HCT116 (cell line): ENCODE results near the gene ZWILCH. TPM values are rescaled to one million over a fixed set of nuclear protein-coding genes. Genes with fewer than 3 reads are reported as not detected.

Experiments used
- ATAC-seq: fragments of 200-7000 bp; cut with Tn5 transposase; 2 replicates; pipeline ENCODE4 v1.9.1; 2020; ENCODE audit warnings: mild to moderate bottlenecking, moderate library complexity
- BruUV-seq: library from RNA; stranded (reverse); fragments of 400-500 nt; replicated peaks from 2 replicates; lab custom pipeline; 2021; lab: Mats Ljungman, UMichigan
- CTCF ChIA-PET: fragments of 300-600 bp; sonication (Branson Sonifier 250); formaldehyde crosslinking; loops from one replicate; lab custom pipeline; 2021; ENCODE audit warnings: antibody characterized with exemption; lab: Charles Lee
- POLR2A ChIA-PET: fragments of 300-600, 350-600 bp; sonication (Branson Sonifier 250); formaldehyde crosslinking; loops from one replicate; lab custom pipeline; 2021; ENCODE audit warnings: antibody characterized with exemption; lab: Charles Lee
- RAD21 ChIA-PET, 2 experiments: fragments of 300-600 bp; sonication (Branson Sonifier 250); formaldehyde crosslinking; loops; one replicate each; lab custom pipeline; 2023; ENCODE audit warnings: low total read pairs in 2 of 2; ENCODE audit not compliant: uncharacterized antibody in 2 of 2, unreplicated experiment in 2 of 2, low non-redundant PET in 1 of 2; lab: Charles Lee
- DNase-seq: peaks from one replicate; pipeline ENCODE4 v3.0.0-alpha.2; 2010; ENCODE audit warnings: low read depth, low spot score
- H2AFZ ChIP-seq: fragments of 200-600 bp; shearing (Covaris generic), sonication (generic); 2 replicates; pipeline ENCODE4 v1.6.1; 2017; ENCODE audit warnings: low read depth, mixed run types, mixed read lengths, antibody characterized with exemption, low read length; ENCODE audit not compliant: poor library complexity, severe bottlenecking
- H3K27ac ChIP-seq: 2 replicates; pipeline ENCODE4 v1.5.1; 2012; ENCODE audit warnings: low read depth, low read length
- H3K27me3 ChIP-seq: fragments of 200-600 bp; sonication (generic); 2 replicates; pipeline ENCODE4 v1.6.1; 2016; ENCODE audit warnings: mixed run types, low read length, mixed read lengths; ENCODE audit not compliant: insufficient read depth
- H3K36me3 ChIP-seq, 2 experiments: fragments of 200-500 bp in 1 of 2; fragments of 200-600 bp in 1 of 2; sonication (Bioruptor generic) in 1 of 2; sonication (generic) in 1 of 2; 2 replicates each; pipeline versions ENCODE4 v1.5.1 to v1.6.1; 2014 to 2016; ENCODE audit warnings: low read length in 2 of 2, inconsistent platforms in 1 of 2, mixed read lengths in 1 of 2, mixed run types in 1 of 2; ENCODE audit not compliant: insufficient read depth in 2 of 2, control insufficient read depth in 1 of 2
- H3K4me1 ChIP-seq, 2 experiments: fragments of 200-600 bp in 1 of 2; sonication (generic) in 1 of 2; 2 replicates each; pipeline versions ENCODE4 v1.5.1 to v1.6.1; 2012 to 2017; ENCODE audit warnings: low read length in 2 of 2, inconsistent platforms in 1 of 2, mild to moderate bottlenecking in 1 of 2, mixed read lengths in 1 of 2, mixed run types in 1 of 2, moderate library complexity in 1 of 2; ENCODE audit not compliant: insufficient read depth in 2 of 2, control insufficient read depth in 1 of 2
- H3K4me2 ChIP-seq: fragments of 200-600 bp; sonication (generic); 2 replicates; pipeline ENCODE4 v1.6.1; 2017; ENCODE audit warnings: mixed run types, low read length, mixed read lengths
- H3K4me3 ChIP-seq, 2 experiments: fragments of 200-600 bp in 1 of 2; sonication (generic) in 1 of 2; replicated peaks in 1 of 2; 2 replicates each; pipeline ENCODE4 v1.5.1; 2011 to 2016; ENCODE audit warnings: low read length in 2 of 2, control low read depth in 1 of 2, low read depth in 1 of 2, mild to moderate bottlenecking in 1 of 2, mixed read lengths in 1 of 2, mixed run types in 1 of 2
- H3K79me2 ChIP-seq: fragments of 200-600 bp; sonication (generic); 2 replicates; pipeline ENCODE4 v1.6.1; 2017; ENCODE audit warnings: mild to moderate bottlenecking, mixed run types, low read length, moderate library complexity, mixed read lengths; ENCODE audit not compliant: insufficient read depth
- H3K9ac ChIP-seq: fragments of 200-600 bp; sonication (generic); 2 replicates; pipeline ENCODE4 v1.6.1; 2016; ENCODE audit warnings: low read length, mixed read lengths
- H3K9me2 ChIP-seq: fragments of 200-600 bp; sonication (generic), shearing (Covaris generic); 2 replicates; pipeline ENCODE4 v1.6.1; 2017; ENCODE audit warnings: mixed run types, mild to moderate bottlenecking, moderate library complexity; ENCODE audit not compliant: insufficient read depth
- H3K9me3 ChIP-seq, 2 experiments: fragments of 200-500 bp in 1 of 2; fragments of 200-600 bp in 1 of 2; sonication (Bioruptor generic) in 1 of 2; sonication (generic) in 1 of 2; 2 replicates each; pipeline ENCODE4 v1.6.1; 2014 to 2017; ENCODE audit warnings: low read length in 2 of 2, mixed read lengths in 2 of 2, inconsistent platforms in 1 of 2, low read depth in 1 of 2, mild to moderate bottlenecking in 1 of 2, mixed run types in 1 of 2, moderate library complexity in 1 of 2; ENCODE audit not compliant: control insufficient read depth in 1 of 2, insufficient read depth in 1 of 2
- H4K20me1 ChIP-seq: fragments of 200-600 bp; sonication (generic), shearing (Covaris generic); 2 replicates; pipeline ENCODE4 v1.6.1; 2017; ENCODE audit warnings: mixed run types, mild to moderate bottlenecking, moderate library complexity; ENCODE audit not compliant: insufficient read depth
- ATF3 ChIP-seq: IDR thresholded peaks from 2 replicates; pipeline ENCODE4 v1.6.1; 2012
- CBX3 ChIP-seq: IDR thresholded peaks from 2 replicates; pipeline ENCODE4 v1.6.1; 2012; ENCODE audit warnings: low read depth
- CEBPB ChIP-seq: IDR thresholded peaks from 2 replicates; pipeline ENCODE4 v1.6.1; 2012; ENCODE audit warnings: low read depth
- CTCF ChIP-seq, 3 experiments: fragments of 200-600 bp in 1 of 3; sonication (generic) in 1 of 3; IDR thresholded peaks in 2 of 3; conservative IDR thresholded peaks in 1 of 3; 2 replicates each; pipeline ENCODE4 v1.5.1; 2012 to 2017; ENCODE audit warnings: low read depth in 2 of 3, low read length in 2 of 3, antibody characterized with exemption in 1 of 3, borderline replicate concordance in 1 of 3, control low read depth in 1 of 3, mild to moderate bottlenecking in 1 of 3, mixed read lengths in 1 of 3, mixed run types in 1 of 3, moderate library complexity in 1 of 3; ENCODE audit not compliant: insufficient read depth in 1 of 3
- ELF1 ChIP-seq: IDR thresholded peaks from 2 replicates; pipeline ENCODE4 v1.6.1; 2012; ENCODE audit warnings: low read depth, borderline replicate concordance
- EZH2 ChIP-seq: fragments of 200-600 bp; sonication (generic); IDR thresholded peaks from 2 replicates; pipeline ENCODE4 v1.6.1; 2017; ENCODE audit warnings: antibody characterized with exemption, mixed run types
- EZH2phosphoT487 ChIP-seq: fragments of 200-600 bp; IDR thresholded peaks from 2 replicates; pipeline ENCODE4 v1.6.1; 2018; ENCODE audit warnings: antibody characterized with exemption, borderline replicate concordance
- FOSL1 ChIP-seq: IDR thresholded peaks from 2 replicates; pipeline ENCODE4 v1.6.1; 2012; ENCODE audit warnings: low read depth
- JUND ChIP-seq: IDR thresholded peaks from 2 replicates; pipeline ENCODE4 v1.6.1; 2012
- MAX ChIP-seq: IDR thresholded peaks from 2 replicates; pipeline ENCODE4 v1.6.1; 2012
- POLR2A ChIP-seq: IDR thresholded peaks from 2 replicates; pipeline ENCODE4 v1.7.0; 2011; ENCODE audit warnings: borderline replicate concordance; ENCODE audit not compliant: insufficient read depth, insufficient read length; ENCODE audit errors: extremely low read depth
- RAD21 ChIP-seq: IDR thresholded peaks from 2 replicates; pipeline ENCODE4 v1.6.1; 2012; ENCODE audit warnings: low read depth, mild to moderate bottlenecking
- REST ChIP-seq: IDR thresholded peaks from 2 replicates; pipeline ENCODE4 v1.6.1; 2012; ENCODE audit warnings: low read depth
- SIN3A ChIP-seq: IDR thresholded peaks from 2 replicates; pipeline ENCODE4 v1.6.1; 2012; ENCODE audit warnings: low read depth
- SRF ChIP-seq: IDR thresholded peaks from 2 replicates; pipeline ENCODE4 v1.6.1; 2012; ENCODE audit warnings: low read depth
- TCF7L2 ChIP-seq: IDR thresholded peaks from 2 replicates; pipeline ENCODE4 v1.7.0; 2011; ENCODE audit warnings: borderline replicate concordance, inconsistent platforms; ENCODE audit not compliant: insufficient read depth, insufficient read length; ENCODE audit errors: extremely low read depth
- ZBTB33 ChIP-seq: IDR thresholded peaks from 2 replicates; pipeline ENCODE4 v1.6.1; 2011; ENCODE audit warnings: mild to moderate bottlenecking, low read length, moderate library complexity; ENCODE audit not compliant: insufficient replicate concordance; ENCODE audit errors: extremely low read depth
- ZFX ChIP-seq: fragments of 450-650 bp; IDR thresholded peaks from 2 replicates; pipeline ENCODE4 v1.6.1; 2017
- ZNF274 ChIP-seq: fragments of 200-500 bp; sonication (Bioruptor generic); IDR thresholded peaks from 2 replicates; pipeline ENCODE4 v1.6.1; 2014; ENCODE audit warnings: mild to moderate bottlenecking, low read depth, low read length, inconsistent platforms
- intact Hi-C: fragments of 100-400 bp; cut with micrococcal nuclease; formaldehyde crosslinking; loops from 2 replicates; pipeline ENCODE4 v1.10.0; 2022
- total RNA-seq: library from RNA; stranded (reverse); gene quantifications from one replicate; pipeline ENCODE4 v1.2.1, GENCODE V29; 2021; ENCODE audit not compliant: unreplicated experiment

ZWILCH gene
- total RNA-seq, 1 experiment from 2014 or later: 25.8 TPM

- CTCF ChIA-PET: interaction anchor here (1.0 kb wide), 1 partner anchor 9 kb away, joined by 4 read pairs; no protein-coding TSS in a partner anchor
- POLR2A ChIA-PET: no interaction called here
- Histone ChIP-seq H3K4me1 (peaks cover 0 to under 1% of the 10 kb centered on the region in 2 experiments; a peak in 1 of 4 replicates), H3K27me3 (no peaks in the 10 kb centered on the region), H3K9ac (no peak overlapping the region), H3K79me2 (no peaks in the 10 kb centered on the region), H3K36me3 (no peaks in the 10 kb centered on the region), H3K9me2 (no peaks in the 10 kb centered on the region), H3K27ac (no peak overlapping the region), H3K4me2 (no peak overlapping the region), H3K4me3 (no peak overlapping the region), H4K20me1 (no peaks in the 10 kb centered on the region), H2AFZ (no peak overlapping the region), H3K9me3 (no peaks in the 10 kb centered on the region)
- RAD21 ChIA-PET: interaction anchor here in 1 of 2 experiments (0.6 kb wide), 1 partner anchor 259 kb away, joined by 3 read pairs; no protein-coding TSS in a partner anchor
- TF ChIP-seq FOSL1 (no peak), SIN3A (no peak), EZH2phosphoT487 (no peak), ATF3 (no peak), RAD21 (peak; percentile 66), JUND (no peak), CEBPB (no peak), EZH2 (no peak), CBX3 (no peak), REST (no peak), TCF7L2 (no peak), ELF1 (no peak), MAX (peak; percentile 65), POLR2A (no peak), ZFX (no peak), SRF (0 out of 2 replicates have a peak, but pooled peaks have one; percentile 33), ZBTB33 (no peak), CTCF (IDR thresholded peaks at IDR 0.05 in 2 of 3, conservative IDR thresholded peaks at IDR 0.05 in 1 of 3; ENCODE audit: borderline replicate concordance in 1 of 3, insufficient read depth in 1 of 3, low read depth in 2 of 3, low read length in 2 of 3) (peak in 2 of 3 experiments; percentile 17 to 32; a peak in 1 of 6 replicates), ZNF274 (no peak)
- DNase-seq: no peak
- ATAC-seq: peak; percentile 90
- no TSS peak for BruUV-seq
- intact Hi-C loops: no loop called here
Observed at GRCh38 chr15:66594344-66594743, 89.2 kb downstream of the ZWILCH start.
